ENCODE measurements around the gene SLC23A2.
"Not testable (repeated sequence)": the region's sequence is repeated elsewhere in the genome, so short reads cannot be mapped to it uniquely, and the experiment has no call there.

Gene SLC23A2

GRCh38 chr20:5001174-5002076 is at the start of gene SLC23A2:
SLC23A2 (minus strand) TSS chr20:5001510; CDS start chr20:4932562, 68,948 bp downstream.
- DNase-seq (ENCODE audit: low spot score) = peak; percentile 16

DNA sequence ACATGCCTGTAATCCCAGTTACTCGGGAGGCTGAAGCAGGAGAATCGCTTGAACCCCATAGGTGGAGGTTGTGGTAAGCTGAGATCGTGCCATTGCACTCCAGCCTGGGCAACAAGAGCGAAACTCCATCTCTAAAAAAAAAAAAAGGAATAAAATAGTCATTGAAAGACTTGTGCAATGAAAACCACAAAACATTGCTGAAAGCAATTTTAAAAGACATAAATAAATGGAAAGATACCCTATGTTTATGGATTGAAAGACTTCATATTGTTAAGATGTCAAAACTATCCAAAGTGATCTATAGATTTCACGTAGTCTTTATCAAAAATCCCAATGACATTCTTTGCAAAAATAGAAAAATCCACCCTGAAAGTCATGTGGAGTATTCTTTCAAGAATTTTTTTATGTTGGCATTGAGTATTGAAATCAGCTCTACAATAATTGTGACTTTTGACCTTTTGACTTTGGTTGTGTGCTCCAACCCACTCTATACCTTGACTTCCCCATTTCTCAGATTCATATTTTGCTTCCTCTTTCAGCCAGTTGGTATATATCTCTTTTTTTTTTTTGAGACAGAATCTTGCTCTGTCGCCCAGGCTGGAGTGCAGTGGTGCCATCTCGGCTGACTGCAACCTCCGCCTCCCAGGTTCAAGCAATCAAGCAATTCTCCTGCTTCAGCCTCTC is 45.5 kb upstream of the SLC23A2 start:
- DNase-seq (ENCODE audit: low spot score) = no peak

GRCh38 chr20:5045906-5046305 is 44.6 kb upstream of the SLC23A2 start:
- DNase-seq (ENCODE audit: low spot score) = no peak

DNA sequence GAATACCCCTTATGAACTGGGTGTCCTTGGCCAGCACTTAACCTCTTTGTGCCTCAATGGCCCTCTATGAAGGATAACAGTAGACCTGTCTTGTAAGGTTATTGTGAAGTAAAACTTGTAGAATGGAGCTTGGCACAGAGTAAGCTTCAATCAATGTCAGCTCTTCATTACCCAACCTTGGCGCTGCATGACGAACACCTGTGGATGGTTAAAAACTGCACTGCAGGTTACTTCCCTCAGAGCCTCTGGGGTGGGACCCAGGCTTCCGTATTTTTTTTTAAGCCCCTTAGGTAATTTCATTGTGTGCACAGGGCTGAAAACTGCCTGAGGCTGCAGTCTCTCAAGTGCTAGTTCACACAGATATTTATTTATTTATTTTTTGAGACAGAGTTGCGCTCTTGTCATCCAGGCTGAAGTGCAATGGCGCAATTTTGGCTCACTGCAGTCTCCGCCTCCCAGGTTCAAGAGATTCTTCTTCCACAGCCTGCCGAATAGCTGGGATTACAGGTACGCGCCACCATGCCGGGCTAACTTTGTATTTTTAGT is 42.8 kb upstream of the SLC23A2 start:
- no peak for DNase-seq (ENCODE audit: low spot score)

GRCh38 chr20:5041433-5041832 is 40.1 kb upstream of the SLC23A2 start:
- no peak for DNase-seq (ENCODE audit: low spot score)

GRCh38 chr20:5040345-5040744 is 39.0 kb upstream of the SLC23A2 start:
- DNase-seq (ENCODE audit: low spot score) = no peak

DNA sequence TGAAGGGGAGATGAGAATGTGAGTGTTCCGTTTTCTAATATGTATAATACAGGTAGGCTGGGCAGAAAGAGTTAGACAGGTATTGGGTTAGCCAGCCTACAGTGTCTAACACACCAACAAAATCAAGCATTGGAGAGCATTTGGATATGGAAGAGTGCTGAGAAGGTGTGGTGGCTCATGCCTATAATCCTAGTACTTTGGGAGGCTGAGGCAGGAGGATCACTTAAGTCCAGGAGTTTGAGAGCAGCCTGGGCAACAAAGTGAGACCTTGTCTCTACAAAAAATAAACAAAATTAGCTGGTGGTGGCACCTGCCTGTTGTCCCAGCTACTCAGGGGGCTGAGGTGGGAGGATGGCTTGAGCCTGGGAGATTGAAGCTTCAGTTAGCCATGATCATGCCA is 38.6 kb upstream of the SLC23A2 start:
- DNase-seq (ENCODE audit: low spot score) = no peak

DNA sequence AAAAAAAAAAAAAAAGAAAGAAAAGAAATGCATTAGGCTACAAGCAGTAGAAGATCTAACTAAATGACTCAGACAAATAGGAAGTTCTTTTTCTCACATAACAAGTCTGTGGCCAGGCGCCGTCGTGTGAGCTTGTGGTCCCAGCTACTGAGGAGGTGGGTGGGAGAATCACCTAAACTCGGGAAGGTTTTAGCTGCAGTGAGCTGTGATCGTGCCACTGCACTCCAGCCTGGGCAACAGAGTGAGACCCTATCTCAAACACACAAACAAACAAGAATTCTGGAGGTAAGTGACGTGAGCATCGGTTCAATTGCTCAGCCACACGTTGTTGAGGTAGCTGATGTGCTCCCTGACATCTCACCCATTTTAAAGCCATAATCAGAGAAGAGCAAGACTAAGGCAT is 37.9 kb upstream of the SLC23A2 start:
- no peak for DNase-seq (ENCODE audit: low spot score)

DNA sequence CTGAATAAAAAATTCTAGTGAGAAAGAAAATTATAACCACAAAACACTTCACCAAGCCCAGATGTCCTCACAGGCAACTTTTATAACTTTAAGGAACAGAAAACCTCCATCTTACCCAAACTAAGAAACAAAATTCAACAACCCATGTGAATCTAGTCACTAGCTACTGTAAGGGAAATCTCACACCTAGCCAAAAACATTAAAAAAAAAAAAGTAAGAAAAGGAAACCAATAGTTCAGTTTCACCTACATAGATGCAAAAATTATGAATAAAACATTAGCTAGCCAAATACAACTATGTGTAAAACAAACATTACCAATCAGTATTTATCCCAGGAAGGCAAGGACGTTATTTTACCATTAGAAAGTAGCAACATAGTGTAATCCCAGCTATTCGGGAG is 35.5 kb upstream of the SLC23A2 start:
- DNase-seq (ENCODE audit: low spot score) = no peak

DNA sequence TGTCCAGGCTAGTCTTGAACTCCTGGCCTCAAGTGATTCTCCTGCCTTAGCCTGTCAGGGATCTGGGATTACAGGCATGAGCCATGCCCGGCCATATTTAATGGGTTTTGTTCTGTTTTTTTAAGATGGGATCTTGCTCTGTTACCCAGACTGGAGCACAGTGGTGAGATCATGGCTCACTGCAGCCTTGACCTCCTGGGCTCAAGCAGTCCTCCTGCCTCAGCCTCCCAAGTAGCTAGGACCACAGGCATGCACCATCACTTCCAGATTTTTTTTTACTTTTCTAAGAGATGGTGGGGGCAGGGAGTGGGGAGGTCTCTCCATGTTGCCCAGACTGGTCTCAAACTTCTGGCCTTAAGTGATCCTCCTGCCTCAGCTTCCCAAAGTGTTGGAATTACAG is 34.2 kb upstream of the SLC23A2 start:
- DNase-seq (ENCODE audit: low spot score) = not testable (repeated sequence)

DNA sequence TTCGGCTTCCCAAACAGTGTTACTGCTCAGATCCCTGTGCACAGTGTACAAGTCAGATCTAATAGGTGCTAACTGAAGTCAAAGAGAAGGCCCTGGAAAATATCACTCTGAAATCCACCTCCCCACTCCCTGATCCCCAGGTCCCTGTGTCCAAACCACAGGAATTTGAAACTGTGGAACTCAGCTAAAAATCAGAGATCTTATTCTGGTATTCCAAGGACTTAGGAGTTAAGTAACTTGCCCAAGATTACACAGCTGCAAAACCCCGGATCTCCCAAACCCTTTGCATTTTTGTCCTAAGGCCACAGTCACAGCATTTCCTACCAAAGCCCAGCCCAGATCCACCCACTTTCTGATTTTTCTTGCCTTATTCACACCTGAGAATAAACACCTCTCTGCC is 32.3 kb upstream of the SLC23A2 start:
- no peak for DNase-seq (ENCODE audit: low spot score)

- not testable (repeated sequence) for DNase-seq (ENCODE audit: low spot score)
Measured at GRCh38 chr20:5031701-5032100, 30.4 kb upstream of the SLC23A2 start.

DNA sequence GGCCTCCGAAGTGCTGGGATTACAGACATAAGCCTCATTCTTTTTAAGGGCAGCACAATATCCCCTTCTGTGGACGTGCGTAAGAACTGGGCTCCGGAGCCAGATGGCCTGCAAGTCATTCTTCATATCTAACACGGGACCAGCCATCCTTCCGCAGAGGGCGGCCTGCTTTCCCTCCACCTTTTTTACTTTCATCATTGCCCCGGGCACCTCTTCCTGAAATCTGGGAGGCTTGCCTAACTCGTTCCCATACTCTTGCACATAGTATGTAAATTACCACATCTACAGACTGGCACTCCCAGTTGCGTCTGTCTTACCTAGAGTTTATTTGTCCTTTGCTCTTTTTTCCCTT is 29.9 kb upstream of the SLC23A2 start:
- no peak for DNase-seq (ENCODE audit: low spot score)

DNA sequence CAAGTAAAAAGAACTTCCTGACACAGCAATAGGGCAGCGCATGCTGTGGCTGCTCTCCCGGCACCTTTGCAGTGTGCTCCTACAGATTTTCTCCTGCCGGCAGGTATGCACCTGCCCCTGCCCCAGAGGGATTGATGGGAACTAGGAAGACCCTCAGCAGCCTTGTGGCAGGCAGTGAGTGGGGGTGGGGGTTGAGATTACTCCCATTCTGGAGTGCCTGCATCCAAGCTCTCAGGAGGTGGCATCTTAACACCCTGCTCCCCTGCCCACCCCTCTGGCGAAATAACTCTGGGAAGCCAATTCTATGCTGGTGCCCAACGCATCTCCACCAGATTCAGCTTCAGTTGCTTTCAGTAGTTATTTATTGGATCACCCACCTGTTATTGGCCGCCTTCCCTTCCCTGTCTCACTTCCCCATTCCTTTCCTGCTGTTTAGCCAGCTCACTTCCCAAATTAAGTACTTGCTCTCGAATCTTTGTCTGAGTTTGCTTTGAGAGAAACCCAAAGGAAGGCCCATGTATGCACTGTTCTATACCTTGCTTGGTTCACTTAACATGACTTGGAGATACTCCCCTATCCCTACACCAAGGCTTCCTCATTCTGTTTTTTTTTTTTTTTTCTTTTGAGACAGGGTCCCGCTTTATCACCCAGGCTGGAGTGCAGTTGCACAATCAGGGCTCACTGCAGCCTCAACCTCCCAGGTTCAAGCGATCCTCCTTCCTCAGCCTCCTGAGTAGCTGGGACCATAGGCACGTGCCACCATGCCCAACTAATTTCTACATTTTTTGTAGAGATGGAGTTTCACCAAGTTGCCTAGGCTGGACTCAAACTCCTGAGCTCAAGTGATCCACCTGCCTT is 29.3 kb upstream of the SLC23A2 start:
- no peak for DNase-seq (ENCODE audit: low spot score)

- DNase-seq (ENCODE audit: low spot score) = not testable (repeated sequence)
Measured at GRCh38 chr20:5028258-5029059, 27.1 kb upstream of the SLC23A2 start.

GRCh38 chr20:5024982-5025381 is 23.7 kb upstream of the SLC23A2 start:
- no peak for DNase-seq (ENCODE audit: low spot score)

DNA sequence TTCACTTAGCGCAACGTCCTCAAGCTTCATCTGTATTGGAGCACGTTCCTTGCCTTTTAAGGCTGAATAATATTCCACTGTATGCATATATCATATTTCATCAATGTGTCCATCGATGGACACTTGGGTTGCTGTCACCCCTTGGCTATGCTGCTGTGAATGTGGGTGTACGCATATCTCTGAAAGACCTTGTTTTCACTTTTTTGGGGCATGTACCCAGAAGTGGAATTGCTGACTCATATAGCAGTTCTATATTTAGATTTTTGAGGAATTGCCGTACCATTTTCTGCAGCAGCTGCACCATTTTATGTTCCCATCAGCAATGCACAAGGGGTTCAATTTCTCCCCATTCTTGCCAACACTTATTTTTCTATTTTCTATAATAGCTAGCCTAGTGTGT is 22.8 kb upstream of the SLC23A2 start:
- DNase-seq (ENCODE audit: low spot score) = no peak

DNA sequence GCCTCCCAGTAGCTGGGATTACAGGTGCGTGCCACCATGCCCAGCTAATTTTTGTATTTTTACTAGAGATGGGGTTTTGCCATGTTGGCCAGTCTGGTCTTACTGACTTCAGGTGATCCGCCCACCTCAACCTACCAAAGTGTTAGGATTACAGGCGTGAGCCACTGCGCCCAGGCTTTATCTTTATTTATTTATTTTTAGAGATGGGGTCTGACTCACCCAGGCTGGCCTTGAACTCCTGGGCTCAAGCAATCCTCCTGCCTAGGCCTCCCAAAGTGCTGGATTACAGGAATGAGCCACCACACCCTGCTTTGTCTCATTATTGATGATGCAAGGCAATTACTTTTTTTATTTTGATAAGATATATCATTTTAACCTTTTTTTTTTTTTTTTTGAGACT is 21.9 kb upstream of the SLC23A2 start:
- DNase-seq (ENCODE audit: low spot score) = not testable (repeated sequence)

DNA sequence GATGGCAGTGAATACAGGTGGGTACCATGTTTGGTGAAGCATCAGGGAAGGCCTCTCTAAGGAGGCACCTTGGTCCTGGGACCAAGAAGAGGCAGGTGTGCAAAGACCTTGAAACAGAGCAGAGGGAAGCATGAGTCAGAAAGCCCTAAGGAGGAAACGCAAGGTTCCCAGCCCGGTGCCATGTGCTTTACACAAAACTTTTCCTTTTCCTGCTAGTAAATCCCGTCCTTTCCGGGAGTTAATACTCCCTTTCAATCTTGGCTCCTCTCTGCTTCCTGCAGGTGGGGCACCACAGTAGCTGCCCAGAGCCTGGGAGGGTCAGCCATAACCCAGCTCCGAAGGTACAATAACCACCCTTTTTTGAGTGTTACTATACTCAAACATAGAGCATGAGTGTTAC is 19.4 kb upstream of the SLC23A2 start:
- DNase-seq (ENCODE audit: low spot score) = no peak

DNA sequence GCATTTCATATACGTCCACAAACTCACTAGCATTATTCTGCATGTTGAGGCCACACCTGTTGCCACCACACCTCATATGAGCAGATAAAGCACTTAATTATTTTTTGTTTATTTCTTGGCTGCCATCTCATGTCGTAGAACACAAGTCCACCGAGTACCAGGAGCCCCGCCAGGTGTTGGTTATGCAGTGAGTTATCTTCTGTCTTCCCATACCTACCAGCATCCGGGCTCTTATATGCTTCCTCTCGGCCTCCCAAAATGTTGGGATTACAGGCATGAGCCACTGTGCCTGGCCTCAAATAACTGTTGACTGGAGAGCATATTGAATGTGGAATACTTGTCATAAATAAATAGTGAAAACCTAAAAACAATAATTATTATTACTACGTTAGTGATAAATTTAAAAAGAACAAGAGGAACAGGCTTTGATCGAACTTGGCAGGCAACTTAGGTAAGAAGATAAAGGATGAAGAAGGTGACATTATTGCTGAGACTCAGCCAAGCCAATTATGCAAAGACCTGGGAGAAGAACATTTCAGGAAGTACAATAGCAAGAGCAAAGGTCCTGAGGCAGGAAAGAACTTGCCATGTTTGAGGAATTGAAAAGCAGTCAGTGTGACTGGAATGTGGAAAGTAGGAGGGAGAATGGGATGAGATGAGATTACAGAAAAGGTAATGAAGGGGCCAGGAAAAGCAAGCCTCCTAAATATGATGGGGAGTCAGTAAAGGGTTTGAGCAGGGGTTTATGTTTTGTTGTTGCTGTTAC is 12.6 kb upstream of the SLC23A2 start:
- DNase-seq (ENCODE audit: low spot score) = no peak

- DNase-seq (ENCODE audit: low spot score) = no peak
Measured at GRCh38 chr20:5008759-5009158, 7.4 kb upstream of the SLC23A2 start.

Data from hematopoietic multipotent progenitor cell treated with erythropoietin and hydrocortisone succinate and interleukin-3 and kit ligand, for 15 days (in vitro differentiated cells).